HCT116 (cell line): ENCODE measurements around the gene MN1. TPM values are rescaled to one million over a fixed set of nuclear protein-coding genes. Genes with fewer than 3 reads are reported as not detected.

ENCODE experiments used
- ATAC-seq: fragments of 200-7000 bp; cut with Tn5 transposase; 2 replicates; pipeline ENCODE4 v1.9.1; 2020; ENCODE audit warnings: mild to moderate bottlenecking, moderate library complexity
- BruUV-seq: library from RNA; stranded (reverse); fragments of 400-500 nt; replicated peaks from 2 replicates; lab custom pipeline; 2021; lab: Mats Ljungman, UMichigan
- CTCF ChIA-PET: fragments of 300-600 bp; sonication (Branson Sonifier 250); formaldehyde crosslinking; loops from one replicate; lab custom pipeline; 2021; ENCODE audit warnings: antibody characterized with exemption; lab: Charles Lee
- POLR2A ChIA-PET: fragments of 300-600, 350-600 bp; sonication (Branson Sonifier 250); formaldehyde crosslinking; loops from one replicate; lab custom pipeline; 2021; ENCODE audit warnings: antibody characterized with exemption; lab: Charles Lee
- RAD21 ChIA-PET, 2 experiments: fragments of 300-600 bp; sonication (Branson Sonifier 250); formaldehyde crosslinking; loops; one replicate each; lab custom pipeline; 2023; ENCODE audit warnings: low total read pairs in 2 of 2; ENCODE audit not compliant: uncharacterized antibody in 2 of 2, unreplicated experiment in 2 of 2, low non-redundant PET in 1 of 2; lab: Charles Lee
- DNase-seq: peaks from one replicate; pipeline ENCODE4 v3.0.0-alpha.2; 2010; ENCODE audit warnings: low read depth, low spot score
- H2AFZ ChIP-seq: fragments of 200-600 bp; shearing (Covaris generic), sonication (generic); 2 replicates; pipeline ENCODE4 v1.6.1; 2017; ENCODE audit warnings: low read depth, mixed run types, mixed read lengths, antibody characterized with exemption, low read length; ENCODE audit not compliant: poor library complexity, severe bottlenecking
- H3K27ac ChIP-seq: 2 replicates; pipeline ENCODE4 v1.5.1; 2012; ENCODE audit warnings: low read depth, low read length
- H3K27me3 ChIP-seq: fragments of 200-600 bp; sonication (generic); 2 replicates; pipeline ENCODE4 v1.6.1; 2016; ENCODE audit warnings: mixed run types, low read length, mixed read lengths; ENCODE audit not compliant: insufficient read depth
- H3K36me3 ChIP-seq, 2 experiments: fragments of 200-500 bp in 1 of 2; fragments of 200-600 bp in 1 of 2; sonication (Bioruptor generic) in 1 of 2; sonication (generic) in 1 of 2; 2 replicates each; pipeline versions ENCODE4 v1.5.1 to v1.6.1; 2014 to 2016; ENCODE audit warnings: low read length in 2 of 2, inconsistent platforms in 1 of 2, mixed read lengths in 1 of 2, mixed run types in 1 of 2; ENCODE audit not compliant: insufficient read depth in 2 of 2, control insufficient read depth in 1 of 2
- H3K4me1 ChIP-seq, 2 experiments: fragments of 200-600 bp in 1 of 2; sonication (generic) in 1 of 2; 2 replicates each; pipeline versions ENCODE4 v1.5.1 to v1.6.1; 2012 to 2017; ENCODE audit warnings: low read length in 2 of 2, inconsistent platforms in 1 of 2, mild to moderate bottlenecking in 1 of 2, mixed read lengths in 1 of 2, mixed run types in 1 of 2, moderate library complexity in 1 of 2; ENCODE audit not compliant: insufficient read depth in 2 of 2, control insufficient read depth in 1 of 2
- H3K4me2 ChIP-seq: fragments of 200-600 bp; sonication (generic); 2 replicates; pipeline ENCODE4 v1.6.1; 2017; ENCODE audit warnings: mixed run types, low read length, mixed read lengths
- H3K4me3 ChIP-seq, 2 experiments: fragments of 200-600 bp in 1 of 2; sonication (generic) in 1 of 2; replicated peaks in 1 of 2; 2 replicates each; pipeline ENCODE4 v1.5.1; 2011 to 2016; ENCODE audit warnings: low read length in 2 of 2, control low read depth in 1 of 2, low read depth in 1 of 2, mild to moderate bottlenecking in 1 of 2, mixed read lengths in 1 of 2, mixed run types in 1 of 2
- H3K79me2 ChIP-seq: fragments of 200-600 bp; sonication (generic); 2 replicates; pipeline ENCODE4 v1.6.1; 2017; ENCODE audit warnings: mild to moderate bottlenecking, mixed run types, low read length, moderate library complexity, mixed read lengths; ENCODE audit not compliant: insufficient read depth
- H3K9ac ChIP-seq: fragments of 200-600 bp; sonication (generic); 2 replicates; pipeline ENCODE4 v1.6.1; 2016; ENCODE audit warnings: low read length, mixed read lengths
- H3K9me2 ChIP-seq: fragments of 200-600 bp; sonication (generic), shearing (Covaris generic); 2 replicates; pipeline ENCODE4 v1.6.1; 2017; ENCODE audit warnings: mixed run types, mild to moderate bottlenecking, moderate library complexity; ENCODE audit not compliant: insufficient read depth
- H3K9me3 ChIP-seq, 2 experiments: fragments of 200-500 bp in 1 of 2; fragments of 200-600 bp in 1 of 2; sonication (Bioruptor generic) in 1 of 2; sonication (generic) in 1 of 2; 2 replicates each; pipeline ENCODE4 v1.6.1; 2014 to 2017; ENCODE audit warnings: low read length in 2 of 2, mixed read lengths in 2 of 2, inconsistent platforms in 1 of 2, low read depth in 1 of 2, mild to moderate bottlenecking in 1 of 2, mixed run types in 1 of 2, moderate library complexity in 1 of 2; ENCODE audit not compliant: control insufficient read depth in 1 of 2, insufficient read depth in 1 of 2
- H4K20me1 ChIP-seq: fragments of 200-600 bp; sonication (generic), shearing (Covaris generic); 2 replicates; pipeline ENCODE4 v1.6.1; 2017; ENCODE audit warnings: mixed run types, mild to moderate bottlenecking, moderate library complexity; ENCODE audit not compliant: insufficient read depth
- EGR1 ChIP-seq: IDR thresholded peaks from 2 replicates; pipeline ENCODE4 v1.6.1; 2012; ENCODE audit warnings: low read depth
- ELF1 ChIP-seq: IDR thresholded peaks from 2 replicates; pipeline ENCODE4 v1.6.1; 2012; ENCODE audit warnings: low read depth, borderline replicate concordance
- EZH2 ChIP-seq: fragments of 200-600 bp; sonication (generic); IDR thresholded peaks from 2 replicates; pipeline ENCODE4 v1.6.1; 2017; ENCODE audit warnings: antibody characterized with exemption, mixed run types
- FOSL1 ChIP-seq: IDR thresholded peaks from 2 replicates; pipeline ENCODE4 v1.6.1; 2012; ENCODE audit warnings: low read depth
- JUND ChIP-seq: IDR thresholded peaks from 2 replicates; pipeline ENCODE4 v1.6.1; 2012
- POLR2AphosphoS5 ChIP-seq: IDR thresholded peaks from 2 replicates; pipeline ENCODE4 v1.6.1; 2011; ENCODE audit warnings: mild to moderate bottlenecking, low read depth, low read length, moderate library complexity
- RAD21 ChIP-seq: IDR thresholded peaks from 2 replicates; pipeline ENCODE4 v1.6.1; 2012; ENCODE audit warnings: low read depth, mild to moderate bottlenecking
- REST ChIP-seq: IDR thresholded peaks from 2 replicates; pipeline ENCODE4 v1.6.1; 2012; ENCODE audit warnings: low read depth
- SIN3A ChIP-seq: IDR thresholded peaks from 2 replicates; pipeline ENCODE4 v1.6.1; 2012; ENCODE audit warnings: low read depth
- SP1 ChIP-seq: IDR thresholded peaks from 2 replicates; pipeline ENCODE4 v1.6.1; 2012; ENCODE audit warnings: low read depth
- TCF7L2 ChIP-seq: IDR thresholded peaks from 2 replicates; pipeline ENCODE4 v1.7.0; 2011; ENCODE audit warnings: borderline replicate concordance, inconsistent platforms; ENCODE audit not compliant: insufficient read depth, insufficient read length; ENCODE audit errors: extremely low read depth
- YY1 ChIP-seq: IDR thresholded peaks from 2 replicates; pipeline ENCODE4 v1.6.1; 2011; ENCODE audit warnings: low read length, low read depth, moderate library complexity, mild to moderate bottlenecking; ENCODE audit not compliant: insufficient replicate concordance; ENCODE audit errors: extremely low read depth
- ZBTB33 ChIP-seq: IDR thresholded peaks from 2 replicates; pipeline ENCODE4 v1.6.1; 2011; ENCODE audit warnings: mild to moderate bottlenecking, low read length, moderate library complexity; ENCODE audit not compliant: insufficient replicate concordance; ENCODE audit errors: extremely low read depth
- ZFX ChIP-seq: fragments of 450-650 bp; IDR thresholded peaks from 2 replicates; pipeline ENCODE4 v1.6.1; 2017
- ZNF274 ChIP-seq: fragments of 200-500 bp; sonication (Bioruptor generic); IDR thresholded peaks from 2 replicates; pipeline ENCODE4 v1.6.1; 2014; ENCODE audit warnings: mild to moderate bottlenecking, low read depth, low read length, inconsistent platforms
- intact Hi-C: fragments of 100-400 bp; cut with micrococcal nuclease; formaldehyde crosslinking; loops from 2 replicates; pipeline ENCODE4 v1.10.0; 2022
- total RNA-seq: library from RNA; stranded (reverse); gene quantifications from one replicate; pipeline ENCODE4 v1.2.1, GENCODE V29; 2021; ENCODE audit not compliant: unreplicated experiment
- TF ChIP-seq, protein P1 (sequence below): IDR thresholded peaks from 2 replicates; pipeline ENCODE4 v1.6.1; 2012

Gene MN1
- total RNA-seq, 1 experiment from 2014 or later = 2.9 TPM

- ChIA-PET POLR2A (no interaction called here), CTCF (no interaction called here), RAD21 (no interaction called here)
- H3K4me1 ChIP-seq = peaks cover 0 to 4% of the 10 kb centered on the region in 2 experiments; a peak in 1 of 4 replicates
- no peak overlapping the region for H3K27ac ChIP-seq
- H3K4me2 ChIP-seq = no peak overlapping the region
- H3K36me3 ChIP-seq = no peaks in the 10 kb centered on the region
- no peaks in the 10 kb centered on the region for H3K27me3 ChIP-seq
- DNase-seq (no peak), ATAC-seq (no peak)
- no peaks in the 10 kb centered on the region for H4K20me1 ChIP-seq
- BruUV-seq = no TSS peak
- H3K79me2 ChIP-seq = no peaks in the 10 kb centered on the region
- intact Hi-C loops = no loop called here
- H3K9ac ChIP-seq = no peak overlapping the region
- no peak overlapping the region for H2AFZ ChIP-seq
- H3K4me3 ChIP-seq = no peak overlapping the region
- TF ChIP-seq EZH2 (no peak), EGR1 (no peak), JUND (no peak), YY1 (no peak), SP1 (no peak), RAD21 (no peak), ZNF274 (no peak), FOSL1 (no peak), TCF7L2 (no peak), ZBTB33 (no peak), POLR2AphosphoS5 (no peak), ZFX (no peak), REST (no peak), ELF1 (no peak), SIN3A (no peak)
- TF ChIP-seq, protein P1, sequence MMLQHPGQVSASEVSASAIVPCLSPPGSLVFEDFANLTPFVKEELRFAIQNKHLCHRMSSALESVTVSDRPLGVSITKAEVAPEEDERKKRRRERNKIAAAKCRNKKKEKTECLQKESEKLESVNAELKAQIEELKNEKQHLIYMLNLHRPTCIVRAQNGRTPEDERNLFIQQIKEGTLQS = no peak
- H3K9me2 ChIP-seq = no peaks in the 10 kb centered on the region
- peaks cover 0 to 6% of the 10 kb centered on the region in 2 experiments; a peak in 1 of 4 replicates for H3K9me3 ChIP-seq
Measured at GRCh38 chr22:27740202-27740748, 61.3 kb downstream of the MN1 start.
